Loucy (cell line): Measurements from ENCODE around the gene RAPGEF5.

Experiments used
- CTCF ChIP-seq: fragments of 200-600 bp; sonication (generic); conservative IDR thresholded peaks from 2 replicates; pipeline ENCODE4 v1.5.1; 2014; ENCODE audit warnings: mild to moderate bottlenecking, antibody characterized with exemption, low read length
- EZH2phosphoT487 ChIP-seq: fragments of 200-600 bp; IDR thresholded peaks from 2 replicates; pipeline ENCODE4 v1.6.1; 2018; ENCODE audit warnings: antibody characterized with exemption, mild to moderate bottlenecking, moderate library complexity, borderline replicate concordance

GRCh38 chr7:22350466-22351328 lies 6.3 kb downstream of the RAPGEF5 start:
- TF ChIP-seq CTCF (no peak), EZH2phosphoT487 (no peak)
